Caco-2 (cell line): ENCODE measurements around the gene CEP170. TPM values are rescaled to one million over a fixed set of nuclear protein-coding genes. Genes with fewer than 3 reads are reported as not detected.

ENCODE experiments used
- BruUV-seq: library from RNA; stranded (reverse); fragments of 400-500 nt; replicated peaks from 2 replicates; lab custom pipeline; 2021; lab: Mats Ljungman, UMichigan
- CTCF ChIA-PET: fragments of 300-600 bp; sonication (Branson Sonifier 250); formaldehyde crosslinking; loops from one replicate; lab custom pipeline; 2022; ENCODE audit warnings: antibody characterized with exemption; lab: Charles Lee
- POLR2A ChIA-PET: fragments of 300-600 bp; sonication (Branson Sonifier 250); formaldehyde crosslinking; loops from one replicate; lab custom pipeline; 2022; ENCODE audit warnings: antibody characterized with exemption; lab: Charles Lee
- DNase-seq, 2 experiments: peaks; one replicate each; pipeline versions ENCODE4 v3.0.0 to v3.0.0-alpha.2; 2020 to 2022
- H3K27me3 ChIP-seq: replicated peaks from 2 replicates; pipeline ENCODE4 v1.6.0; 2011; ENCODE audit warnings: low read length; ENCODE audit not compliant: control insufficient read depth, insufficient read depth
- H3K36me3 ChIP-seq: 2 replicates; pipeline ENCODE4 v1.5.1; 2011; ENCODE audit warnings: low read length; ENCODE audit not compliant: control insufficient read depth, insufficient read depth
- H3K4me1 ChIP-seq: fragments of 250-450 bp; sonication (Bioruptor Pico); 2 replicates; pipeline ENCODE4 v1.5.1; 2020; ENCODE audit warnings: mild to moderate bottlenecking
- H3K4me3 ChIP-seq: 2 replicates; pipeline ENCODE4 v1.5.1; 2011; ENCODE audit warnings: low read depth, mild to moderate bottlenecking, control low read depth, low read length
- H3K9me3 ChIP-seq: fragments of 250-450 bp; sonication (Bioruptor Pico); 2 replicates; pipeline ENCODE4 v1.5.1; 2020; ENCODE audit warnings: mild to moderate bottlenecking, moderate library complexity
- H3K27ac Mint-ChIP-seq: one replicate; pipeline ENCODE4 v1.8.0; 2022; ENCODE audit warnings: mixed read lengths; ENCODE audit not compliant: unreplicated experiment
- H3K27me3 Mint-ChIP-seq: one replicate; pipeline ENCODE4 v1.8.0; 2022; ENCODE audit warnings: mixed read lengths; ENCODE audit not compliant: insufficient read depth, unreplicated experiment
- H3K36me3 Mint-ChIP-seq: one replicate; pipeline ENCODE4 v1.8.0; 2022; ENCODE audit warnings: mild to moderate bottlenecking, mixed read lengths; ENCODE audit not compliant: insufficient read depth, unreplicated experiment
- H3K4me1 Mint-ChIP-seq: one replicate; pipeline ENCODE4 v1.8.0; 2022; ENCODE audit warnings: low read depth, mixed read lengths; ENCODE audit not compliant: unreplicated experiment
- H3K4me3 Mint-ChIP-seq: one replicate; pipeline ENCODE4 v1.8.0; 2022; ENCODE audit warnings: mild to moderate bottlenecking, moderate library complexity, mixed read lengths; ENCODE audit not compliant: unreplicated experiment
- H3K9me3 Mint-ChIP-seq: one replicate; pipeline ENCODE4 v1.8.0; 2022; ENCODE audit warnings: mixed read lengths; ENCODE audit not compliant: unreplicated experiment
- intact Hi-C: fragments of 100-400 bp; cut with micrococcal nuclease; formaldehyde crosslinking; loops from one replicate; pipeline ENCODE4 v1.10.0; 2022; ENCODE audit not compliant: unreplicated experiment
- total RNA-seq: library from RNA; stranded (reverse); gene quantifications from 2 replicates; pipeline ENCODE4 v1.2.3, GENCODE V29; 2022
- TF ChIP-seq, protein P1 (sequence below), 2 experiments: fragments of 200-600 bp in 1 of 2; IDR thresholded peaks; 1 replicate in 1 of 2; 2 replicates in 1 of 2; pipeline versions ENCODE4 v1.5.1 to v1.8.0; 2011 to 2022; ENCODE audit warnings: antibody characterized with exemption in 1 of 2, control low read depth in 1 of 2, inconsistent platforms in 1 of 2, low read depth in 1 of 2, low read length in 1 of 2, mild to moderate bottlenecking in 1 of 2, moderate library complexity in 1 of 2; ENCODE audit not compliant: insufficient read depth in 1 of 2, severe bottlenecking in 1 of 2, unreplicated experiment in 1 of 2

The CEP170 gene
- total RNA-seq, 1 experiment from 2014 or later = 22.4 TPM

DNA sequence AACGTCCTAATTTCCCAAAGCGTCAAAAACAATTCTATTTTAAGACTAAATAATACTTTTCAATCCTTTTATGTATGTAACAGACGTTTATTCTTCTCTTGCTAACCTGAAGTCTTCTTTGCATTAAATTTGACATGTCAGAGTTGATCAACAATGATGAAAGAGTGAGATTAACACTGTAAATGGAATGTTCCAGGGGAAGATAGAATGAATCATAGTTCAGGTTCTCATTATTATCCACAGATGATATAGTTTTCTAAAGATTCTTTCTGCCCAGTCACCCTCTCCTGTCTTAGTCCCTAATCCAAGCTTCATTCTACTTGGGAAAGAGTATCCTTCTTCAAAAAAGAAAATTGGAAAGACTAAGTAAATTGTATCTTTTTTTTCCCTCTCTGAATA is 39.6 kb upstream of the CEP170 start:
- CTCF ChIA-PET = interaction anchor here (0.6 kb wide), 2 partner anchors 48 to 989 kb away, joined by 3 to 4 read pairs; no protein-coding TSS in a partner anchor
- Mint-ChIP-seq H3K4me1 (peaks cover 7% of the 10 kb centered on the region), H3K4me3 (no peak overlapping the region), H3K9me3 (peaks cover 11% of the 10 kb centered on the region), H3K27me3 (no peaks in the 10 kb centered on the region), H3K27ac (peak overlapping the region; percentile 15), H3K36me3 (peaks cover 7% of the 10 kb centered on the region)
- TF ChIP-seq, protein P1, sequence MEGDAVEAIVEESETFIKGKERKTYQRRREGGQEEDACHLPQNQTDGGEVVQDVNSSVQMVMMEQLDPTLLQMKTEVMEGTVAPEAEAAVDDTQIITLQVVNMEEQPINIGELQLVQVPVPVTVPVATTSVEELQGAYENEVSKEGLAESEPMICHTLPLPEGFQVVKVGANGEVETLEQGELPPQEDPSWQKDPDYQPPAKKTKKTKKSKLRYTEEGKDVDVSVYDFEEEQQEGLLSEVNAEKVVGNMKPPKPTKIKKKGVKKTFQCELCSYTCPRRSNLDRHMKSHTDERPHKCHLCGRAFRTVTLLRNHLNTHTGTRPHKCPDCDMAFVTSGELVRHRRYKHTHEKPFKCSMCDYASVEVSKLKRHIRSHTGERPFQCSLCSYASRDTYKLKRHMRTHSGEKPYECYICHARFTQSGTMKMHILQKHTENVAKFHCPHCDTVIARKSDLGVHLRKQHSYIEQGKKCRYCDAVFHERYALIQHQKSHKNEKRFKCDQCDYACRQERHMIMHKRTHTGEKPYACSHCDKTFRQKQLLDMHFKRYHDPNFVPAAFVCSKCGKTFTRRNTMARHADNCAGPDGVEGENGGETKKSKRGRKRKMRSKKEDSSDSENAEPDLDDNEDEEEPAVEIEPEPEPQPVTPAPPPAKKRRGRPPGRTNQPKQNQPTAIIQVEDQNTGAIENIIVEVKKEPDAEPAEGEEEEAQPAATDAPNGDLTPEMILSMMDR (IDR thresholded peaks at IDR 0.05; ENCODE audit: insufficient read depth in 1 of 2, low read depth in 1 of 2, low read length in 1 of 2, severe bottlenecking in 1 of 2, unreplicated experiment in 1 of 2) = no peak
- no TSS peak for BruUV-seq
- H3K27me3 ChIP-seq = no peaks in the 10 kb centered on the region
- POLR2A ChIA-PET = no interaction called here
- no peaks in the 10 kb centered on the region for H3K36me3 ChIP-seq
- no peak for DNase-seq
- no peaks in the 10 kb centered on the region for H3K9me3 ChIP-seq
- H3K4me3 ChIP-seq = no peak overlapping the region
- intact Hi-C loops = no loop called here
- no peaks in the 10 kb centered on the region for H3K4me1 ChIP-seq

DNA sequence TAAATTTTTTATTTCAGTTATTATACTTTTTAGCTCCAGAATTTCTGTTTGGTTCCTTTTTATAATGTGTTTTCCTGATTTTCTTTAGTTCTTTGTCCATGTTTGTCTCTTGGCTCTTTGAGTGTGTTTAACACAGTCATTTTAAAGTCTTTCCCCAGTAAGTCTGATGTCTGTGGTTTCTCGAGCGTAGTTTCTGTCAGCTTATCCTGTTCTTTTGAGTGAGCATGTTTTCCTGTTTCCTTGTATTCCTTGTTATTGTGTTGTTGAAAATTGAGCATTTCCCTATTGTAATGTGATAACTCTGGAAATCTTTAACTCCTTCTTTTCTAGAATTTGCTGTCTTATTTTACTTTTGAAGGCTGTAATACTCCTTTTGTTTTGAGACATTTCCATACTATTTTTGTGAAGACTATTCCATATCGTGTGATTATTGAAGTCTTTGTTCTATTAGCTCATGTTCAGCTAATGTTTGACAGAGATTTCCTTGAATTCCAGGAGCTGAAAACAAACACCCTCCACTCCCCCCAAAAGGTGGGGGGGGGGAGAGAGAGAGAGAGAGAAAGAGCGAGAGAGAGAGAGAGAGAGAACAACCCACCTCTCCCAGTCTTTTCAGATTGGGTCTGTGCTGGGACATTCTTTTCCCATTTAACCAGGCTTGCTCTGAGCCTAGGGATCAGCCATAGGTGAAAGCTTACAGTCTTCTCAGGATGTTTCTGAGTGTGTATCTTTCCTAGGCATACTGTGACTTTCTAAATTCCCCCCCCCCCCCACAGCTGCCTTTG is 39.1 kb upstream of the CEP170 start:
- intact Hi-C loops = no loop called here
- no peaks in the 10 kb centered on the region for H3K36me3 ChIP-seq
- peaks cover 11% of the 10 kb centered on the region for H3K9me3 Mint-ChIP-seq

DNA sequence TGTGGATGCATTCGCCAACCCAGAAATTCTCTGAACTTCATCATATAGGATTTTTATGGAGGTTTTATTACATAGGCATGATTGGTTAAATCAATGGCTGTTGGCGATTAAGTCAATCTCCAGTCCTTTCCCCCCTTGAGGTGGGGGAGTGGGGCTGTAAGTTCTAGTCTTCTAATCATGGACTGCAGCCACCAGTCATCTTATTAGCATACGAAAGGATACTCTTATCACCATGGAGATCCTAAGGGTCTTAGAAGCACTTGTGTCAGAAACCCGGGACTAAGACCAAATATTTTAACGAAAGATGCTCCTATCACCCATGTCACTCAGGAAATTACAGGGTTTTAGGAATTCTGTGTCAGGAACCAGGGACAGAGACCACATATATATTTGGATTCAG is 37.0 kb upstream of the CEP170 start:
- no peak overlapping the region for H3K4me3 ChIP-seq
- DNase-seq = no peak
- Mint-ChIP-seq H3K27ac (no peak overlapping the region), H3K4me1 (peaks cover 7% of the 10 kb centered on the region), H3K27me3 (no peaks in the 10 kb centered on the region), H3K4me3 (no peak overlapping the region), H3K36me3 (peaks cover 6% of the 10 kb centered on the region), H3K9me3 (peaks cover 9% of the 10 kb centered on the region)
- CTCF ChIA-PET = no interaction called here
- H3K36me3 ChIP-seq = no peaks in the 10 kb centered on the region
- no peaks in the 10 kb centered on the region for H3K27me3 ChIP-seq
- TF ChIP-seq, protein P1 (IDR thresholded peaks at IDR 0.05; ENCODE audit: insufficient read depth in 1 of 2, low read depth in 1 of 2, low read length in 1 of 2, severe bottlenecking in 1 of 2, unreplicated experiment in 1 of 2) = no peak
- intact Hi-C loops = no loop called here
- no peaks in the 10 kb centered on the region for H3K9me3 ChIP-seq
- BruUV-seq = no TSS peak
- POLR2A ChIA-PET = no interaction called here
- H3K4me1 ChIP-seq = no peaks in the 10 kb centered on the region

More for the DNA sequence above, 39.1 kb upstream of the CEP170 start:
- BruUV-seq = no TSS peak
- Mint-ChIP-seq H3K4me1 (peaks cover 7% of the 10 kb centered on the region), H3K36me3 (peaks cover 7% of the 10 kb centered on the region), H3K27ac (peak overlapping the region; percentile 15), H3K4me3 (no peak overlapping the region), H3K27me3 (no peaks in the 10 kb centered on the region)
- H3K27me3 ChIP-seq = no peaks in the 10 kb centered on the region
- H3K4me3 ChIP-seq = no peak overlapping the region
- no peaks in the 10 kb centered on the region for H3K9me3 ChIP-seq
- POLR2A ChIA-PET = interaction anchor here (0.6 kb wide), 1 partner anchor 262 kb away, joined by 3 read pairs; no protein-coding TSS in a partner anchor
- DNase-seq = no peak
- CTCF ChIA-PET = interaction anchor here (0.6 kb wide), 3 partner anchors 48 to 989 kb away, joined by 3 to 4 read pairs (median 3); no protein-coding TSS in a partner anchor
- TF ChIP-seq, protein P1 (IDR thresholded peaks at IDR 0.05; ENCODE audit: insufficient read depth in 1 of 2, low read depth in 1 of 2, low read length in 1 of 2, severe bottlenecking in 1 of 2, unreplicated experiment in 1 of 2) = no peak
- no peaks in the 10 kb centered on the region for H3K4me1 ChIP-seq
